Suprapubic skin (tissue), 3 donors: Measurements from ENCODE around the gene KDM5A.

Experiments used
- CTCF ChIP-seq, 2 donors: fragments of 200-600 bp in 1 of 2; fragments of 450-650 bp in 1 of 2; sonication (generic) in 1 of 2; IDR thresholded peaks; one replicate each; pipeline ENCODE4 v1.5.1; 2016 to 2019; ENCODE audit warnings: antibody characterized with exemption in 2 of 2, mild to moderate bottlenecking in 1 of 2, moderate library complexity in 1 of 2
- EP300 ChIP-seq: sonication (generic); formaldehyde crosslinking; IDR thresholded peaks from one replicate; pipeline ENCODE4 v1.6.1; 2017; ENCODE audit warnings: antibody characterized with exemption
- POLR2A ChIP-seq, 2 donors: fragments of 450-650 bp; IDR thresholded peaks; one replicate each; pipeline ENCODE4 v1.6.1; 2017; ENCODE audit warnings: antibody characterized with exemption in 2 of 2, mild to moderate bottlenecking in 2 of 2, moderate library complexity in 2 of 2

GRCh38 chr12:321606-322326 is 67.4 kb downstream of the KDM5A start:
- TF ChIP-seq CTCF (IDR thresholded peaks at IDR 0.05): peak in 1 of 2 donors; percentile 16
- TF ChIP-seq POLR2A (IDR thresholded peaks at IDR 0.05): no peak
- TF ChIP-seq EP300: no peak
